IMR-90 (cell line): ENCODE measurements around the gene FRYL. TPM values are rescaled to one million over a fixed set of nuclear protein-coding genes. Genes with fewer than 3 reads are reported as not detected.

Experiments used
- ATAC-seq: fragments of 200-7000 bp; cut with Tn5 transposase; 2 replicates; pipeline ENCODE4 v1.9.1; 2020; ENCODE audit warnings: low read depth, mild to moderate bottlenecking, moderate library complexity
- BruUV-seq: library from RNA; stranded (reverse); fragments of 400-500 nt; replicated peaks from 2 replicates; lab custom pipeline; 2021; lab: Mats Ljungman, UMichigan
- CTCF ChIA-PET: fragments of 300-600 bp; formaldehyde crosslinking; extraction: SDS; loops from one replicate; lab custom pipeline; 2021; ENCODE audit warnings: antibody characterized with exemption; lab: Yijun Ruan, JAX
- POLR2A ChIA-PET: fragments of 300-600 bp; sonication (Branson Sonifier 250); formaldehyde crosslinking; loops from one replicate; lab custom pipeline; 2022; ENCODE audit warnings: antibody characterized with exemption; ENCODE audit not compliant: unreplicated experiment; lab: Charles Lee
- DNase-seq: peaks from one replicate; pipeline ENCODE4 v3.0.0; 2013
- H2AFZ ChIP-seq: replicated peaks from 2 replicates; pipeline ENCODE3; 2013; ENCODE audit warnings: low read length, mild to moderate bottlenecking; ENCODE audit not compliant: poor library complexity
- H2AK5ac ChIP-seq: 2 replicates; pipeline ENCODE4 v1.6.1; 2013; ENCODE audit warnings: low read depth, low read length, inconsistent platforms
- H2AK9ac ChIP-seq: replicated peaks from 2 replicates; pipeline ENCODE3; 2013; ENCODE audit warnings: mild to moderate bottlenecking, low read depth, low read length, moderate library complexity; ENCODE audit not compliant: poor library complexity
- H2BK120ac ChIP-seq: 2 replicates; pipeline ENCODE4 v1.6.1; 2013; ENCODE audit warnings: low read depth, low read length, inconsistent platforms
- H2BK15ac ChIP-seq: 3 replicates; pipeline ENCODE4 v1.6.1; 2013; ENCODE audit warnings: low read depth, low read length, inconsistent platforms
- H2BK20ac ChIP-seq: 2 replicates; pipeline ENCODE4 v1.6.1; 2013; ENCODE audit warnings: low read depth, mild to moderate bottlenecking, inconsistent platforms, low read length, moderate library complexity
- H2BK5ac ChIP-seq: 2 replicates; pipeline ENCODE4 v1.6.1; 2013; ENCODE audit warnings: mild to moderate bottlenecking, low read depth, low read length, inconsistent platforms; ENCODE audit not compliant: poor library complexity, severe bottlenecking
- H3K14ac ChIP-seq: replicated peaks from 2 replicates; pipeline ENCODE4 v1.6.1; 2013; ENCODE audit warnings: low read depth, low read length, inconsistent platforms
- H3K18ac ChIP-seq: 2 replicates; pipeline ENCODE4 v1.6.1; 2013; ENCODE audit warnings: low read depth, low read length, control low read depth
- H3K23ac ChIP-seq: 2 replicates; pipeline ENCODE4 v1.6.1; 2013; ENCODE audit warnings: low read depth, low read length, inconsistent platforms
- H3K27ac ChIP-seq: 2 replicates; pipeline ENCODE4 v1.5.1; 2013; ENCODE audit warnings: mild to moderate bottlenecking, control low read depth, low read length; ENCODE audit not compliant: insufficient read depth
- H3K27me3 ChIP-seq: 2 replicates; pipeline ENCODE4 v1.6.1; 2013; ENCODE audit warnings: low read length; ENCODE audit not compliant: control insufficient read depth, insufficient read depth
- H3K36me3 ChIP-seq: 2 replicates; pipeline ENCODE4 v1.6.1; 2013; ENCODE audit warnings: low read length, mixed read lengths; ENCODE audit not compliant: control insufficient read depth, insufficient read depth
- H3K4ac ChIP-seq: 2 replicates; pipeline ENCODE4 v1.6.1; 2013; ENCODE audit warnings: low read depth, low read length, inconsistent platforms
- H3K4me1 ChIP-seq: 2 replicates; pipeline ENCODE4 v1.6.1; 2013; ENCODE audit warnings: low read length, mixed read lengths; ENCODE audit not compliant: control insufficient read depth, insufficient read depth
- H3K4me2 ChIP-seq: 2 replicates; pipeline ENCODE4 v1.6.1; 2013; ENCODE audit warnings: low read depth, mild to moderate bottlenecking, control low read depth, low read length, moderate library complexity
- H3K4me3 ChIP-seq: 2 replicates; pipeline ENCODE4 v1.5.1; 2013; ENCODE audit warnings: low read depth, mild to moderate bottlenecking, control low read depth, low read length, moderate library complexity; ENCODE audit not compliant: insufficient read depth
- H3K56ac ChIP-seq: 2 replicates; pipeline ENCODE4 v1.6.1; 2013; ENCODE audit warnings: low read length, inconsistent platforms; ENCODE audit not compliant: insufficient read depth; ENCODE audit errors: extremely low read depth
- H3K79me1 ChIP-seq, 2 experiments: 2 replicates each; pipeline ENCODE4 v1.6.1; 2013; ENCODE audit warnings: low read length in 2 of 2, inconsistent platforms in 1 of 2, low read depth in 1 of 2
- H3K9ac ChIP-seq: 2 replicates; pipeline ENCODE4 v1.6.1; 2013; ENCODE audit warnings: low read depth, low read length, control low read depth
- H3K9me1 ChIP-seq: 2 replicates; pipeline ENCODE4 v1.6.1; 2013; ENCODE audit warnings: low read length, inconsistent platforms; ENCODE audit not compliant: insufficient read depth
- H3K9me3 ChIP-seq: 2 replicates; pipeline ENCODE4 v1.6.1; 2013; ENCODE audit warnings: low read length; ENCODE audit not compliant: control insufficient read depth, insufficient read depth
- H4K20me1 ChIP-seq: 2 replicates; pipeline ENCODE4 v1.6.1; 2013; ENCODE audit warnings: low read length, inconsistent platforms; ENCODE audit not compliant: insufficient read depth
- H4K5ac ChIP-seq: 2 replicates; pipeline ENCODE4 v1.6.1; 2013; ENCODE audit warnings: mild to moderate bottlenecking, low read depth, low read length, control low read depth
- H4K8ac ChIP-seq, 2 experiments: 2 replicates each; pipeline ENCODE4 v1.6.1; 2013; ENCODE audit warnings: low read depth in 2 of 2, low read length in 2 of 2, control low read depth in 1 of 2, inconsistent platforms in 1 of 2
- H4K91ac ChIP-seq: 2 replicates; pipeline ENCODE4 v1.6.1; 2013; ENCODE audit warnings: low read depth, low read length, inconsistent platforms; ENCODE audit not compliant: insufficient read depth
- BHLHE40 ChIP-seq: fragments of 150-350 bp; IDR thresholded peaks from 2 replicates; pipeline ENCODE4 v1.6.1; 2016; ENCODE audit warnings: mild to moderate bottlenecking, low read depth, low read length
- CEBPB ChIP-seq: IDR thresholded peaks from 2 replicates; pipeline ENCODE4 v1.6.1; 2012; ENCODE audit warnings: low read depth, low read length, improper control_type of control experiment
- ELK1 ChIP-seq: fragments of 150-350 bp; IDR thresholded peaks from 2 replicates; pipeline ENCODE4 v1.6.1; 2016; ENCODE audit warnings: low read depth, mild to moderate bottlenecking, low read length, moderate library complexity, borderline replicate concordance
- MAZ ChIP-seq: IDR thresholded peaks from 2 replicates; pipeline ENCODE4 v1.6.1; 2012; ENCODE audit warnings: low read depth, mild to moderate bottlenecking, low read length, improper control_type of control experiment, moderate library complexity, borderline replicate concordance
- POLR2A ChIP-seq: IDR thresholded peaks from 2 replicates; pipeline ENCODE4 v1.6.1; 2012; ENCODE audit warnings: mild to moderate bottlenecking, low read depth, low read length
- RAD21 ChIP-seq: IDR thresholded peaks from 2 replicates; pipeline ENCODE4 v1.6.1; 2012; ENCODE audit warnings: low read length, improper control_type of control experiment
- WGBS, 2 experiments: methylation state at CpG; one replicate each; pipeline versions ENCODE4 v1.1.5 to v1.1.7; 2013; ENCODE audit warnings: missing lambda C conversion rate in 2 of 2; ENCODE audit not compliant: insufficient read length in 1 of 2; ENCODE audit errors: extremely low coverage in 2 of 2; 5-methylcytosine and 5-hydroxymethylcytosine counted together
- dilution Hi-C: fragments of 300-500 bp; cut with HindIII; formaldehyde crosslinking; loops from one replicate; pipeline ENCODE4 v1.14.3; 2018; ENCODE audit warnings: low sequenced_read_pairs; ENCODE audit not compliant: unreplicated experiment
- in situ Hi-C: fragments of 300-500 bp; cut with MboI; formaldehyde crosslinking; loops from 3 replicates; pipeline ENCODE4 v1.14.3; 2019; ENCODE audit warnings: low sequenced_read_pairs, inconsistent platforms, mixed read lengths
- intact Hi-C: fragments of 100-400 bp; cut with micrococcal nuclease; formaldehyde crosslinking; loops from 2 replicates; pipeline ENCODE4 v1.10.0; 2022
- polyA plus RNA-seq, 3 experiments: library from polyadenylated mRNA; depleted of rRNA; stranded (reverse); fragments of >200 nt; gene quantifications; 2 replicates each; pipeline ENCODE4 v1.2.3, GENCODE V29; 2012; ENCODE audit warnings: low replicate concordance in 1 of 3
- total RNA-seq: library from RNA; depleted of rRNA; stranded (reverse); fragments of >200 nt; gene quantifications from 2 replicates; pipeline ENCODE4 v1.2.3, GENCODE V29; 2012
- TF ChIP-seq, protein P1 (sequence below): conservative IDR thresholded peaks from 2 replicates; pipeline ENCODE4 v1.5.1; 2012; ENCODE audit warnings: mild to moderate bottlenecking, low read depth, low read length, improper control_type of control experiment

Gene FRYL
- total and polyA plus RNA-seq, 2 of the 4 experiments (the other 2 are of a cell fraction) = 9.9 to 77.4 TPM

GRCh38 chr4:48620093-48620492 is 160.0 kb downstream of the FRYL start:
- peaks cover 2% of the 10 kb centered on the region; the same call in 1 of the 2 replicates for H3K4me1 ChIP-seq
- H3K18ac ChIP-seq = no peak overlapping the region
- no peak overlapping the region for H4K8ac ChIP-seq
- H2AK5ac ChIP-seq = no peak overlapping the region
- H2AK9ac ChIP-seq = no peak overlapping the region
- no peak overlapping the region for H3K56ac ChIP-seq
- H2BK20ac ChIP-seq = no peak overlapping the region
- no TSS peak for BruUV-seq
- intact Hi-C loops (no loop called here), in situ Hi-C loops (no loop called here), dilution Hi-C loops (no loop called here)
- no peaks in the 10 kb centered on the region for H3K27me3 ChIP-seq
- H2BK120ac ChIP-seq = no peak overlapping the region
- H3K23ac ChIP-seq = no peak overlapping the region
- H3K27ac ChIP-seq = no peak overlapping the region
- no peak overlapping the region for H2AFZ ChIP-seq
- no peaks in the 10 kb centered on the region for H4K20me1 ChIP-seq
- peaks cover 8 to 9% of the 10 kb centered on the region in 2 experiments; a peak in 3 of 4 replicates for H3K79me1 ChIP-seq
- H3K9me3 ChIP-seq = peaks cover 3% of the 10 kb centered on the region; the same call in 1 of the 2 replicates
- H3K4me2 ChIP-seq = no peak overlapping the region
- no peak overlapping the region for H3K9ac ChIP-seq
- no peak overlapping the region for H2BK5ac ChIP-seq
- peaks cover 7% of the 10 kb centered on the region for H3K36me3 ChIP-seq
- no peak overlapping the region for H3K14ac ChIP-seq
- no peaks in the 10 kb centered on the region; the same call in 1 of the 2 replicates for H3K9me1 ChIP-seq
- WGBS, 2 experiments = no CpG with 5 or more reads among the region's 1 CpG
- ATAC-seq (no peak), DNase-seq (no peak)
- H3K4ac ChIP-seq = no peak overlapping the region
- ChIA-PET CTCF (interaction anchor here (0.8 to 1.0 kb wide), 2 partner anchors 34 to 41 kb away, joined by 3 read pairs; no protein-coding TSS in a partner anchor), POLR2A (no interaction called here)
- H4K5ac ChIP-seq = no peak overlapping the region
- TF ChIP-seq, protein P1, sequence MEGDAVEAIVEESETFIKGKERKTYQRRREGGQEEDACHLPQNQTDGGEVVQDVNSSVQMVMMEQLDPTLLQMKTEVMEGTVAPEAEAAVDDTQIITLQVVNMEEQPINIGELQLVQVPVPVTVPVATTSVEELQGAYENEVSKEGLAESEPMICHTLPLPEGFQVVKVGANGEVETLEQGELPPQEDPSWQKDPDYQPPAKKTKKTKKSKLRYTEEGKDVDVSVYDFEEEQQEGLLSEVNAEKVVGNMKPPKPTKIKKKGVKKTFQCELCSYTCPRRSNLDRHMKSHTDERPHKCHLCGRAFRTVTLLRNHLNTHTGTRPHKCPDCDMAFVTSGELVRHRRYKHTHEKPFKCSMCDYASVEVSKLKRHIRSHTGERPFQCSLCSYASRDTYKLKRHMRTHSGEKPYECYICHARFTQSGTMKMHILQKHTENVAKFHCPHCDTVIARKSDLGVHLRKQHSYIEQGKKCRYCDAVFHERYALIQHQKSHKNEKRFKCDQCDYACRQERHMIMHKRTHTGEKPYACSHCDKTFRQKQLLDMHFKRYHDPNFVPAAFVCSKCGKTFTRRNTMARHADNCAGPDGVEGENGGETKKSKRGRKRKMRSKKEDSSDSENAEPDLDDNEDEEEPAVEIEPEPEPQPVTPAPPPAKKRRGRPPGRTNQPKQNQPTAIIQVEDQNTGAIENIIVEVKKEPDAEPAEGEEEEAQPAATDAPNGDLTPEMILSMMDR = no peak
- TF ChIP-seq MAZ = no peak
- no peak for TF ChIP-seq RAD21
- TF ChIP-seq CEBPB = no peak
- TF ChIP-seq ELK1 = no peak
- no peak for TF ChIP-seq POLR2A
- TF ChIP-seq BHLHE40 = no peak
- H2BK15ac ChIP-seq = no peak overlapping the region
- no peak overlapping the region for H3K4me3 ChIP-seq
- H4K91ac ChIP-seq = no peak overlapping the region
